ENCODE data around the gene TEX44. TPM values are rescaled to one million over a fixed set of nuclear protein-coding genes. Genes with fewer than 3 reads are reported as not detected.

The TEX44 gene
- total RNA-seq, 4 donors from 2014 or later, result not detected

GRCh38 chr2:231556981-231557380, 35.7 kb upstream of the TEX44 start:
- TF ChIP-seq POLR2A (IDR thresholded peaks at IDR 0.05) (no peak), CTCF (IDR thresholded peaks at IDR 0.05) (no peak), EP300 (IDR thresholded peaks at IDR 0.05) (no peak), POLR2AphosphoS5 (IDR thresholded peaks at IDR 0.05) (no peak)
- no peak for DNase-seq (ENCODE audit: low spot score in 2 of 2)
- Histone ChIP-seq H3K27ac (no peak overlapping the region), H3K27me3 (no peaks in the 10 kb centered on the region), H3K9me3 (peaks cover 4% of the 10 kb centered on the region), H3K36me3 (no peaks in the 10 kb centered on the region), H3K4me3 (no peak overlapping the region), H3K4me1 (peaks cover 20% of the 10 kb centered on the region)
- WGBS, result 76% methylated on average over 5 of the region's 7 CpGs

- no peak for DNase-seq (ENCODE audit: low spot score in 2 of 2)
- peaks cover 20% of the 10 kb centered on the region for H3K4me1 ChIP-seq
- H3K4me3 ChIP-seq, result no peak overlapping the region
- H3K36me3 ChIP-seq, result no peaks in the 10 kb centered on the region
- H3K9me3 ChIP-seq, result peaks cover 4% of the 10 kb centered on the region
- TF ChIP-seq POLR2AphosphoS5 (IDR thresholded peaks at IDR 0.05) (no peak), CTCF (IDR thresholded peaks at IDR 0.05) (peak in 1 of 2 donors; percentile 62), EP300 (IDR thresholded peaks at IDR 0.05) (no peak), POLR2A (IDR thresholded peaks at IDR 0.05) (no peak)
- peak overlapping the region; percentile 29 for H3K27ac ChIP-seq
- 31% methylated on average over 9 of the region's 11 CpGs for WGBS
- H3K27me3 ChIP-seq, result no peaks in the 10 kb centered on the region
Observed at GRCh38 chr2:231557571-231558217, 35.0 kb upstream of the TEX44 start.

GRCh38 chr2:231563378-231563961, 29.2 kb upstream of the TEX44 start:
- 9% methylated on average over 3 of the region's 3 CpGs for WGBS
- no peaks in the 10 kb centered on the region for H3K36me3 ChIP-seq
- H3K4me1 ChIP-seq, result peaks cover 7% of the 10 kb centered on the region
- H3K27me3 ChIP-seq, result no peaks in the 10 kb centered on the region
- H3K9me3 ChIP-seq, result no peaks in the 10 kb centered on the region
- no peak overlapping the region for H3K4me3 ChIP-seq
- H3K27ac ChIP-seq, result no peak overlapping the region
- DNase-seq (ENCODE audit: low spot score in 2 of 2), result no peak
- TF ChIP-seq POLR2AphosphoS5 (IDR thresholded peaks at IDR 0.05), result no peak
- peak in 1 of 2 donors; percentile 79 for TF ChIP-seq CTCF (IDR thresholded peaks at IDR 0.05)

GRCh38 chr2:231565887-231566594, 26.6 kb upstream of the TEX44 start:
- H3K9me3 ChIP-seq, result no peaks in the 10 kb centered on the region
- no peak for TF ChIP-seq POLR2A (IDR thresholded peaks at IDR 0.05)
- TF ChIP-seq POLR2AphosphoS5 (IDR thresholded peaks at IDR 0.05), result no peak
- no peak for TF ChIP-seq EP300 (IDR thresholded peaks at IDR 0.05)
- TF ChIP-seq CTCF (IDR thresholded peaks at IDR 0.05), result no peak
- WGBS, result 59% methylated on average over 4 of the region's 4 CpGs

GRCh38 chr2:231567159-231567558, 25.5 kb upstream of the TEX44 start:
- TF ChIP-seq POLR2AphosphoS5 (IDR thresholded peaks at IDR 0.05) (no peak), POLR2A (IDR thresholded peaks at IDR 0.05) (no peak), CTCF (IDR thresholded peaks at IDR 0.05) (no peak), EP300 (IDR thresholded peaks at IDR 0.05) (no peak)
- peaks cover 11% of the 10 kb centered on the region for H3K4me1 ChIP-seq
- H3K4me3 ChIP-seq, result no peak overlapping the region
- no peaks in the 10 kb centered on the region for H3K9me3 ChIP-seq
- H3K27ac ChIP-seq, result no peak overlapping the region
- no peaks in the 10 kb centered on the region for H3K27me3 ChIP-seq
- no peak for DNase-seq (ENCODE audit: low spot score in 2 of 2)
- no peaks in the 10 kb centered on the region for H3K36me3 ChIP-seq
- WGBS, result 89% methylated on average over 3 of the region's 3 CpGs

More at GRCh38 chr2:231565887-231566594, 26.6 kb upstream of the TEX44 start:
- Histone ChIP-seq H3K4me3 (no peak overlapping the region), H3K36me3 (no peaks in the 10 kb centered on the region), H3K4me1 (peaks cover 7% of the 10 kb centered on the region), H3K27ac (no peak overlapping the region), H3K27me3 (no peaks in the 10 kb centered on the region)
- no peak for DNase-seq (ENCODE audit: low spot score in 2 of 2)

Data from suprapubic skin (tissue), 4 donors.